GM12878 (cell line): ENCODE results near the gene TSHZ2. TPM values are rescaled to one million over a fixed set of nuclear protein-coding genes. Genes with fewer than 3 reads are reported as not detected.

ENCODE experiments used
- ATAC-seq: fragments of 200-7000 bp; cut with Tn5 transposase; 3 replicates; pipeline ENCODE4 v1.9.1; 2020; ENCODE audit warnings: mild to moderate bottlenecking, moderate library complexity
- BruUV-seq: library from RNA; stranded (reverse); fragments of 400-500 nt; replicated peaks from 2 replicates; lab custom pipeline; 2021; lab: Mats Ljungman, UMichigan
- CTCF ChIA-PET: fragments of 300-600 bp; sonication (Branson Sonifier 250); formaldehyde crosslinking; extraction: SDS; loops from one replicate; lab custom pipeline; 2021; ENCODE audit warnings: inconsistent platforms; lab: Yijun Ruan, JAX
- POLR2A ChIA-PET: fragments of 350-600 bp; formaldehyde crosslinking; extraction: SDS; loops from one replicate; lab custom pipeline; 2021; ENCODE audit warnings: inconsistent platforms; lab: Charles Lee
- RAD21 ChIA-PET: fragments of 300-600 bp; sonication (Branson Sonifier 250); formaldehyde crosslinking; loops from one replicate; lab custom pipeline; 2023; ENCODE audit warnings: antibody characterized with exemption; ENCODE audit not compliant: unreplicated experiment; lab: Charles Lee
- SMC1A ChIA-PET: fragments of 300-600 bp; sonication (Branson Sonifier 250); formaldehyde crosslinking; loops from one replicate; lab custom pipeline; 2023; ENCODE audit not compliant: unreplicated experiment, uncharacterized antibody; lab: Charles Lee
- DNase-seq: peaks from one replicate; pipeline ENCODE4 v3.0.0-alpha.2; 2011; ENCODE audit warnings: low read depth, low spot score
- FAIRE-seq: peaks from 3 replicates; lab custom pipeline; 2011; peaks lifted over from hg19 to GRCh38; lab: Jason Lieb, UNC
- H2AFZ ChIP-seq: 2 replicates; pipeline ENCODE4 v1.6.0; 2011; ENCODE audit warnings: low read depth, low read length, control low read depth; ENCODE audit not compliant: control insufficient read depth
- H3K27ac ChIP-seq: 2 replicates; pipeline ENCODE4 v1.5.1; 2011; ENCODE audit warnings: control low read depth; ENCODE audit not compliant: control insufficient read depth, insufficient read depth
- H3K27me3 ChIP-seq, 2 experiments: replicated peaks in 1 of 2; 2 replicates each; pipeline versions ENCODE4 v1.6.0 to v1.6.1; 2011; ENCODE audit warnings: low read length in 1 of 2; ENCODE audit not compliant: control insufficient read depth in 2 of 2, insufficient read depth in 2 of 2
- H3K36me3 ChIP-seq, 2 experiments: 2 replicates each; pipeline ENCODE4 v1.5.1; 2011; ENCODE audit warnings: low read length in 1 of 2; ENCODE audit not compliant: control insufficient read depth in 2 of 2, insufficient read depth in 2 of 2
- H3K4me1 ChIP-seq: 2 replicates; pipeline ENCODE4 v1.6.1; 2011; ENCODE audit warnings: mild to moderate bottlenecking, low read length, moderate library complexity, mixed read lengths; ENCODE audit not compliant: control insufficient read depth, insufficient read depth
- H3K4me2 ChIP-seq: 2 replicates; pipeline ENCODE4 v1.6.0; 2011; ENCODE audit warnings: control low read depth; ENCODE audit not compliant: control insufficient read depth, insufficient read depth
- H3K4me3 ChIP-seq: fragments of 200-600 bp; sonication (generic); 2 replicates; pipeline ENCODE4 v1.5.1; 2016
- H3K79me2 ChIP-seq: 2 replicates; pipeline ENCODE4 v1.6.0; 2011; ENCODE audit warnings: low read length; ENCODE audit not compliant: control insufficient read depth, insufficient read depth
- H3K9ac ChIP-seq: 2 replicates; pipeline ENCODE4 v1.8.0; 2011; ENCODE audit warnings: low read length, control low read depth, mixed read lengths; ENCODE audit not compliant: control insufficient read depth, insufficient read depth
- H3K9me3 ChIP-seq: replicated peaks from 3 replicates; pipeline ENCODE4 v1.5.1; 2011; ENCODE audit warnings: mild to moderate bottlenecking, low read length; ENCODE audit not compliant: control insufficient read depth, insufficient read depth
- H4K20me1 ChIP-seq: 2 replicates; pipeline ENCODE4 v1.6.0; 2011; ENCODE audit not compliant: control insufficient read depth, insufficient read depth
- ATF3 ChIP-seq: IDR thresholded peaks from 2 replicates; pipeline ENCODE4 v1.6.1; 2011; ENCODE audit warnings: low read depth, mild to moderate bottlenecking, low read length, moderate library complexity, borderline replicate concordance; ENCODE audit errors: extremely low read depth
- ATF7 ChIP-seq: fragments of 450-650 bp; IDR thresholded peaks from 2 replicates; pipeline ENCODE4 v1.6.1; 2016; ENCODE audit warnings: low read depth, mild to moderate bottlenecking
- CEBPB ChIP-seq, 2 experiments: fragments of 150-350 bp in 1 of 2; IDR thresholded peaks; 2 replicates each; pipeline ENCODE4 v1.6.1; 2012 to 2014; ENCODE audit warnings: low read depth in 2 of 2, low read length in 2 of 2, borderline replicate concordance in 1 of 2, inconsistent platforms in 1 of 2
- E2F4 ChIP-seq: IDR thresholded peaks from 2 replicates; pipeline ENCODE4 v1.6.1; 2012; ENCODE audit warnings: low read depth, low read length, improper control_type of control experiment
- E2F8 ChIP-seq: fragments of 450-650 bp; IDR thresholded peaks from 2 replicates; pipeline ENCODE4 v1.6.1; 2018; ENCODE audit warnings: mild to moderate bottlenecking, low read depth, moderate library complexity; ENCODE audit not compliant: partially characterized antibody
- FOXK2 ChIP-seq: fragments of 450-650 bp; IDR thresholded peaks from 2 replicates; pipeline ENCODE4 v1.6.1; 2017; ENCODE audit warnings: mild to moderate bottlenecking, moderate library complexity
- IKZF2 ChIP-seq, 2 experiments: fragments of 450-650 bp; IDR thresholded peaks; 2 replicates each; pipeline ENCODE4 v1.6.1; 2017; ENCODE audit warnings: mild to moderate bottlenecking in 2 of 2, moderate library complexity in 2 of 2
- NFYB ChIP-seq: IDR thresholded peaks from 2 replicates; pipeline ENCODE4 v1.6.1; 2011; ENCODE audit warnings: low read depth, mild to moderate bottlenecking, low read length, improper control_type of control experiment, moderate library complexity; ENCODE audit not compliant: insufficient read depth
- NRF1 ChIP-seq: conservative IDR thresholded peaks from 2 replicates; pipeline ENCODE4 v1.6.1; 2011; ENCODE audit warnings: mild to moderate bottlenecking, low read depth, low read length, improper control_type of control experiment
- PAX8 ChIP-seq: fragments of 450-650 bp; IDR thresholded peaks from 2 replicates; pipeline ENCODE4 v1.6.1; 2017; ENCODE audit warnings: mild to moderate bottlenecking, moderate library complexity
- POLR2A ChIP-seq: IDR thresholded peaks from 2 replicates; pipeline ENCODE4 v1.6.1; 2011; ENCODE audit warnings: low read depth, mild to moderate bottlenecking, low read length
- POLR2AphosphoS5 ChIP-seq: IDR thresholded peaks from 2 replicates; pipeline ENCODE4 v1.6.1; 2011; ENCODE audit warnings: mild to moderate bottlenecking, low read length, inconsistent platforms
- RAD51 ChIP-seq: fragments of 450-650 bp; IDR thresholded peaks from 2 replicates; pipeline ENCODE4 v1.6.1; 2016; ENCODE audit warnings: moderate library complexity, mild to moderate bottlenecking, inconsistent platforms
- RFX5 ChIP-seq: IDR thresholded peaks from 2 replicates; pipeline ENCODE4 v1.6.1; 2011; ENCODE audit warnings: low read depth, low read length, improper control_type of control experiment
- TCF7 ChIP-seq: IDR thresholded peaks from 2 replicates; pipeline ENCODE4 v1.6.1; 2014; ENCODE audit warnings: antibody characterized with exemption, borderline replicate concordance
- ZNF384 ChIP-seq: IDR thresholded peaks from 2 replicates; pipeline ENCODE4 v1.6.1; 2012; ENCODE audit warnings: low read depth, mild to moderate bottlenecking, low read length, improper control_type of control experiment, borderline replicate concordance
- ZSCAN29 ChIP-seq: fragments of 450-650 bp; IDR thresholded peaks from 2 replicates; pipeline ENCODE4 v1.6.1; 2017; ENCODE audit warnings: mild to moderate bottlenecking, moderate library complexity
- WGBS: methylation state at CpG from one replicate; pipeline ENCODE4 v1.1.6; 2016; ENCODE audit warnings: low lambda C conversion rate; ENCODE audit not compliant: insufficient replicate concordance, insufficient coverage; ENCODE audit errors: missing lambda C conversion rate; 5-methylcytosine and 5-hydroxymethylcytosine counted together
- in situ Hi-C: fragments of 300-500 bp; cut with MboI; formaldehyde crosslinking; loops from 9 replicates; pipeline ENCODE4 v1.14.3; 2018; ENCODE audit warnings: mixed read lengths
- intact Hi-C: fragments of 100-400 bp; cut with micrococcal nuclease; formaldehyde crosslinking; loops from one replicate; pipeline ENCODE4 v1.14.2; 2022; ENCODE audit not compliant: unreplicated experiment
- polyA plus RNA-seq, 11 experiments: library from polyadenylated mRNA; depleted of rRNA in 4 of 11; unstranded in 6 of 11; stranded (reverse) in 5 of 11; fragments of >200 nt; fragmentation: Nextera tagmentation in 4 of 11; fragmentation: Illumina TruSeq in 1 of 11; extraction: Ambion mirVana in 4 of 11; extraction: Trizol in 1 of 11; gene quantifications; 1 replicate in 1 of 11; 2 replicates in 10 of 11; pipeline versions ENCODE4 v1.2.1 to v1.2.3, GENCODE V29; 2011 to 2016; ENCODE audit warnings: inconsistent platforms in 2 of 11, missing spikeins in 2 of 11, low read depth in 1 of 11
- total RNA-seq, 4 experiments: library from RNA; depleted of rRNA in 3 of 4; stranded (reverse); fragments of >200 nt in 3 of 4; fragmentation: Illumina TruSeq in 1 of 4; extraction: Trizol in 1 of 4; gene quantifications; 2 replicates each; pipeline versions ENCODE4 v1.2.1 to v1.2.3, GENCODE V29; 2013 to 2021
- TF ChIP-seq, protein P1 (sequence below): fragments of 450-650 bp; IDR thresholded peaks from 2 replicates; pipeline ENCODE4 v1.6.1; 2017; ENCODE audit warnings: antibody characterized with exemption, mild to moderate bottlenecking, moderate library complexity

Gene TSHZ2
- total and polyA plus RNA-seq, 10 of the 15 experiments (the other 5 are each of a cell fraction or from before 2014, with no cell fraction given): 0.01 to 0.86 (median 0.13) TPM; not detected in 2

DNA sequence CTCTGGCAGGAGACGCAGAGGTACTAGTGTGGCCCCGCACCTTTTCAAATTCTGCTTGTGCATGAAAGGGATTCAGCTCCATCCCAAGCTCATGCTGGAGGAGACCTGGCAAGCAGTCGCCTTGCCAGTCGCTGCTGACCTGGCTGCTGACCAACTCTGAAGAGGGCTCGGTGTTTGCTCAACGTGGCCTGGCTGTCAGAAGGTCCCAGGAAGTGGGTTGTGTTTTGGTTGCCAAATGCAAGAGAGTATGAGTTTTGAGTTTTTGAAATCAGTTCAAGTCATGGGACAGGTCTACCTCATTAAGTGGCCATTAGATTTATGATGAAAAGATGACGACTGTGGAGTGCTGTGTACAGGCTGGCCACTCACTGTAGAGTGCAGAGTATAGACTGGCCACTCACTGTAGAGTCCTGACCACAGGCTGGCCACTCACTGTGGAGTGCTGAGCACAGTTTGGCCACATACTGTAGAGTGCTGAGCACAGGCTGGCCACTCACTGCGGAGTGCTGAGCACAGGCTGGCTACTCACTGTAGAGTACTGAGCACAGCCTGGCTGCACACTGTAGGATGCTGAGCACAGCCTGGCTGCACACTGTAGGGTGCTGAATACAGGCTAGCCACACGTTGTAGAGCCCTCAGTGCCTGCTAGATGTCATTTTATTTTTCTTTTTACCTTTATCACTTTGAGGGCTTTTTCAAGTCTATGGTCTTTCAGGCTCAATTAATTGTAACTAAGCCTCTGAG, 427.6 kb downstream of the TSHZ2 start:
- in situ Hi-C loops: no loop called here
- Histone ChIP-seq H3K9ac (no peak overlapping the region), H3K4me3 (no peak overlapping the region), H4K20me1 (no peaks in the 10 kb centered on the region), H3K4me2 (no peak overlapping the region), H3K27me3 (no peaks in the 10 kb centered on the region; a peak in 1 of 4 replicates), H2AFZ (no peak overlapping the region), H3K4me1 (no peaks in the 10 kb centered on the region), H3K27ac (no peak overlapping the region), H3K79me2 (no peaks in the 10 kb centered on the region), H3K36me3 (no peaks in the 10 kb centered on the region), H3K9me3 (peaks cover 1% of the 10 kb centered on the region; the same call in 2 of the 3 replicates)
- SMC1A ChIA-PET: no interaction called here
- CTCF ChIA-PET: no interaction called here
- no peak for DNase-seq
- 28% methylated on average over 9 of the region's 9 CpGs for WGBS
- POLR2A ChIA-PET: no interaction called here
- no peak for FAIRE-seq
- no TSS peak for BruUV-seq
- RAD21 ChIA-PET: no interaction called here
- ATAC-seq: no peak; the same call in 2 of the 3 replicates
- TF ChIP-seq RAD51 (no peak), RFX5 (no peak), ZNF384 (no peak), E2F8 (no peak), CEBPB (IDR thresholded peaks at IDR 0.05; ENCODE audit: borderline replicate concordance in 1 of 2, low read depth in 2 of 2, low read length in 2 of 2) (no peak), FOXK2 (no peak), ATF3 (no peak), ZSCAN29 (no peak), NRF1 (no peak), POLR2AphosphoS5 (no peak), E2F4 (no peak), TCF7 (no peak), PAX8 (no peak), POLR2A (no peak), ATF7 (no peak), NFYB (no peak), IKZF2 (IDR thresholded peaks at IDR 0.05) (no peak)
- TF ChIP-seq, protein P1, sequence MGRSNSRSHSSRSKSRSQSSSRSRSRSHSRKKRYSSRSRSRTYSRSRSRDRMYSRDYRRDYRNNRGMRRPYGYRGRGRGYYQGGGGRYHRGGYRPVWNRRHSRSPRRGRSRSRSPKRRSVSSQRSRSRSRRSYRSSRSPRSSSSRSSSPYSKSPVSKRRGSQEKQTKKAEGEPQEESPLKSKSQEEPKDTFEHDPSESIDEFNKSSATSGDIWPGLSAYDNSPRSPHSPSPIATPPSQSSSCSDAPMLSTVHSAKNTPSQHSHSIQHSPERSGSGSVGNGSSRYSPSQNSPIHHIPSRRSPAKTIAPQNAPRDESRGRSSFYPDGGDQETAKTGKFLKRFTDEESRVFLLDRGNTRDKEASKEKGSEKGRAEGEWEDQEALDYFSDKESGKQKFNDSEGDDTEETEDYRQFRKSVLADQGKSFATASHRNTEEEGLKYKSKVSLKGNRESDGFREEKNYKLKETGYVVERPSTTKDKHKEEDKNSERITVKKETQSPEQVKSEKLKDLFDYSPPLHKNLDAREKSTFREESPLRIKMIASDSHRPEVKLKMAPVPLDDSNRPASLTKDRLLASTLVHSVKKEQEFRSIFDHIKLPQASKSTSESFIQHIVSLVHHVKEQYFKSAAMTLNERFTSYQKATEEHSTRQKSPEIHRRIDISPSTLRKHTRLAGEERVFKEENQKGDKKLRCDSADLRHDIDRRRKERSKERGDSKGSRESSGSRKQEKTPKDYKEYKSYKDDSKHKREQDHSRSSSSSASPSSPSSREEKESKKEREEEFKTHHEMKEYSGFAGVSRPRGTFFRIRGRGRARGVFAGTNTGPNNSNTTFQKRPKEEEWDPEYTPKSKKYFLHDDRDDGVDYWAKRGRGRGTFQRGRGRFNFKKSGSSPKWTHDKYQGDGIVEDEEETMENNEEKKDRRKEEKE: no peak
- intact Hi-C loops: no loop called here
